B cell (primary cell): ENCODE measurements around the gene ADM2. TPM values are rescaled to one million over a fixed set of nuclear protein-coding genes. Genes with fewer than 3 reads are reported as not detected.

ENCODE experiments used
- ATAC-seq: fragments of 200-7000 bp; cut with Tn5 transposase; one replicate; pipeline ENCODE4 v1.10.0; 2021; ENCODE audit warnings: low read depth, mild to moderate bottlenecking, moderate number of reproducible peaks, moderate library complexity
- CTCF ChIA-PET: fragments of 350-600 bp; sonication (Branson Sonifier 250); formaldehyde crosslinking; loops from one replicate; lab custom pipeline; 2021; ENCODE audit warnings: antibody characterized with exemption, inconsistent platforms; lab: Charles Lee
- POLR2A ChIA-PET: fragments of 350-600 bp; sonication (Branson Sonifier 250); formaldehyde crosslinking; loops from one replicate; lab custom pipeline; 2021; ENCODE audit warnings: antibody characterized with exemption; lab: Charles Lee
- DNase-seq: peaks from one replicate; pipeline ENCODE4 v3.0.0; 2013
- H2AFZ ChIP-seq: 2 replicates; pipeline ENCODE4 v1.6.1; 2012; ENCODE audit warnings: mild to moderate bottlenecking, low read depth, low read length; ENCODE audit not compliant: insufficient read depth, poor library complexity, severe bottlenecking
- H3K27ac ChIP-seq, 2 donors: 1 replicate in 1 of 2; 2 replicates in 1 of 2; pipeline ENCODE4 v1.5.1; 2012 to 2013; ENCODE audit warnings: low read length in 2 of 2, mild to moderate bottlenecking in 2 of 2, moderate library complexity in 1 of 2
- H3K27me3 ChIP-seq, 4 experiments: fragments of 200-600 bp in 1 of 4; sonication (generic) in 1 of 4; replicated peaks in 1 of 4; 1 replicate in 2 of 4; 2 replicates in 2 of 4; pipeline versions ENCODE4 v1.6.1 to v1.7.0; 2013 to 2016; ENCODE audit warnings: low read length in 3 of 4, mild to moderate bottlenecking in 2 of 4, mixed read lengths in 1 of 4, moderate library complexity in 1 of 4; ENCODE audit not compliant: insufficient read depth in 4 of 4, control insufficient read depth in 3 of 4; ENCODE audit errors: control extremely low read depth in 1 of 4
- H3K36me3 ChIP-seq, 2 experiments: replicated peaks in 1 of 2; 1 replicate in 1 of 2; 2 replicates in 1 of 2; pipeline versions ENCODE4 v1.6.1 to v1.7.1; 2013; ENCODE audit warnings: low read length in 1 of 2; ENCODE audit not compliant: insufficient read depth in 2 of 2, control insufficient read depth in 1 of 2; ENCODE audit errors: control extremely low read depth in 1 of 2, extremely low read depth in 1 of 2
- H3K4me1 ChIP-seq, 2 donors: fragments of 200-600 bp in 1 of 2; sonication (generic) in 1 of 2; 1 replicate in 1 of 2; 2 replicates in 1 of 2; pipeline versions ENCODE4 v1.5.1 to v1.6.1; 2013 to 2017; ENCODE audit warnings: low read length in 2 of 2; ENCODE audit not compliant: control insufficient read depth in 2 of 2, insufficient read depth in 2 of 2
- H3K4me2 ChIP-seq: replicated peaks from 2 replicates; pipeline ENCODE3; 2012; ENCODE audit warnings: mild to moderate bottlenecking, low read depth, low read length; ENCODE audit not compliant: poor library complexity, severe bottlenecking
- H3K4me3 ChIP-seq, 5 experiments: fragments of 200-600 bp in 1 of 5; sonication (generic) in 1 of 5; 1 replicate in 3 of 5; 2 replicates in 2 of 5; pipeline versions ENCODE4 v1.5.1 to v1.7.0; 2011 to 2016; ENCODE audit warnings: low read length in 4 of 5, mild to moderate bottlenecking in 4 of 5, low read depth in 2 of 5, control low read depth in 1 of 5, moderate library complexity in 1 of 5; ENCODE audit not compliant: insufficient read depth in 1 of 5; ENCODE audit errors: control extremely low read depth in 1 of 5, extremely low read depth in 1 of 5
- H3K79me2 ChIP-seq: fragments of 200-600 bp; sonication (generic); one replicate; pipeline ENCODE4 v1.6.0; 2016; ENCODE audit warnings: low read length; ENCODE audit not compliant: control insufficient read depth, insufficient read depth
- H3K9ac ChIP-seq: fragments of 200-600 bp; sonication (generic); 2 replicates; pipeline ENCODE4 v1.6.1; 2017; ENCODE audit warnings: mild to moderate bottlenecking, low read length, moderate library complexity
- H3K9me3 ChIP-seq, 3 donors: one replicate each; pipeline versions ENCODE4 v1.6.1 to v1.7.1; 2013; ENCODE audit warnings: low read length in 2 of 3; ENCODE audit not compliant: control insufficient read depth in 2 of 3, insufficient read depth in 1 of 3; ENCODE audit errors: control extremely low read depth in 1 of 3
- H4K20me1 ChIP-seq: 2 replicates; pipeline ENCODE4 v1.6.0; 2012; ENCODE audit warnings: mild to moderate bottlenecking, low read length; ENCODE audit not compliant: insufficient read depth, control insufficient read depth, poor library complexity, severe bottlenecking
- H3K27ac Mint-ChIP-seq: one replicate; pipeline ENCODE4 v1.8.0; 2021; ENCODE audit warnings: mixed read lengths
- H3K27me3 Mint-ChIP-seq: one replicate; pipeline ENCODE4 v1.8.0; 2021; ENCODE audit warnings: mixed read lengths
- H3K4me1 Mint-ChIP-seq: one replicate; pipeline ENCODE4 v1.8.0; 2021; ENCODE audit warnings: mixed read lengths
- H3K4me3 Mint-ChIP-seq: one replicate; pipeline ENCODE4 v1.8.0; 2021; ENCODE audit warnings: mixed read lengths
- H3K9me3 Mint-ChIP-seq: one replicate; pipeline ENCODE4 v1.8.0; 2022; ENCODE audit warnings: mixed read lengths; ENCODE audit not compliant: insufficient read depth
- EZH2 ChIP-seq: IDR thresholded peaks from 2 replicates; pipeline ENCODE4 v1.6.1; 2012; ENCODE audit warnings: borderline replicate concordance, low read depth, mild to moderate bottlenecking, moderate library complexity, low read length; ENCODE audit not compliant: insufficient read depth, poor library complexity, severe bottlenecking
- whole genome bisulfite sequencing: methylation state at CpG from one replicate; pipeline ENCODE4 v1.1.5; 2013; ENCODE audit warnings: missing lambda C conversion rate; ENCODE audit not compliant: insufficient coverage; 5-methylcytosine and 5-hydroxymethylcytosine counted together
- intact Hi-C: fragments of 100-400 bp; cut with micrococcal nuclease; formaldehyde crosslinking; loops from one replicate; pipeline ENCODE4 v1.10.0; 2022
- polyA plus RNA-seq: library from polyadenylated mRNA; depleted of rRNA; stranded (reverse); fragments of >200 nt; gene quantifications from 2 replicates; pipeline ENCODE4 v1.2.3, GENCODE V29; 2012
- total RNA-seq, 2 donors: library from RNA; stranded (reverse); fragments of 120-200 nt in 1 of 2; gene quantifications; 1 replicate in 1 of 2; 2 replicates in 1 of 2; pipeline versions ENCODE4 v1.2.3 to v1.2.4, GENCODE V29; 2013 to 2022
- TF ChIP-seq, protein P1 (sequence below): fragments of 200-600 bp; IDR thresholded peaks from one replicate; pipeline ENCODE4 v1.8.0; 2022; ENCODE audit warnings: antibody characterized with exemption, mild to moderate bottlenecking

Gene ADM2
- total and polyA plus RNA-seq, 2 donors (not counting 1 experiment from before 2014, with no cell fraction given): 0.67 to 3.7 TPM

- H3K27me3 ChIP-seq: no peaks in the 10 kb centered on the region
- Mint-ChIP-seq H3K9me3 (no peaks in the 10 kb centered on the region), H3K4me1 (peaks cover 4% of the 10 kb centered on the region), H3K27ac (no peak overlapping the region), H3K27me3 (no peaks in the 10 kb centered on the region), H3K4me3 (no peak overlapping the region)
- ChIA-PET POLR2A (interaction anchor here (0.5 to 1.2 kb wide), 6 partner anchors 26 to 257 kb away, joined by 3 to 11 read pairs (median 3); partner anchors contain the start of gene HDAC10), CTCF (interaction anchor here (0.7 to 5.4 kb wide), 43 partner anchors 10 to 259 kb away, joined by 3 to 42 read pairs (median 6); partner anchors contain the start of genes DENND6B, HDAC10, LMF2 and NCAPH2)
- TF ChIP-seq, protein P1, sequence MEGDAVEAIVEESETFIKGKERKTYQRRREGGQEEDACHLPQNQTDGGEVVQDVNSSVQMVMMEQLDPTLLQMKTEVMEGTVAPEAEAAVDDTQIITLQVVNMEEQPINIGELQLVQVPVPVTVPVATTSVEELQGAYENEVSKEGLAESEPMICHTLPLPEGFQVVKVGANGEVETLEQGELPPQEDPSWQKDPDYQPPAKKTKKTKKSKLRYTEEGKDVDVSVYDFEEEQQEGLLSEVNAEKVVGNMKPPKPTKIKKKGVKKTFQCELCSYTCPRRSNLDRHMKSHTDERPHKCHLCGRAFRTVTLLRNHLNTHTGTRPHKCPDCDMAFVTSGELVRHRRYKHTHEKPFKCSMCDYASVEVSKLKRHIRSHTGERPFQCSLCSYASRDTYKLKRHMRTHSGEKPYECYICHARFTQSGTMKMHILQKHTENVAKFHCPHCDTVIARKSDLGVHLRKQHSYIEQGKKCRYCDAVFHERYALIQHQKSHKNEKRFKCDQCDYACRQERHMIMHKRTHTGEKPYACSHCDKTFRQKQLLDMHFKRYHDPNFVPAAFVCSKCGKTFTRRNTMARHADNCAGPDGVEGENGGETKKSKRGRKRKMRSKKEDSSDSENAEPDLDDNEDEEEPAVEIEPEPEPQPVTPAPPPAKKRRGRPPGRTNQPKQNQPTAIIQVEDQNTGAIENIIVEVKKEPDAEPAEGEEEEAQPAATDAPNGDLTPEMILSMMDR: peak; percentile 73
- no peak for TF ChIP-seq EZH2
- H3K9ac ChIP-seq: no peak overlapping the region
- peaks cover 3 to 10% of the 10 kb centered on the region in 2 donors for H3K4me1 ChIP-seq
- peak; percentile 94 for ATAC-seq
- peak; percentile 80 for DNase-seq
- H3K79me2 ChIP-seq: no peaks in the 10 kb centered on the region
- H3K9me3 ChIP-seq: no peaks in the 10 kb centered on the region
- H3K4me3 ChIP-seq: no peak overlapping the region
- intact Hi-C loops: loop anchor here (1.0 to 2.0 kb wide), 5 partner anchors 28 to 257 kb away; no protein-coding TSS in a partner anchor
- H4K20me1 ChIP-seq: no peaks in the 10 kb centered on the region
- no peak overlapping the region for H3K4me2 ChIP-seq
- H3K36me3 ChIP-seq: peaks cover 0 to 13% of the 10 kb centered on the region in 2 experiments
- no peak overlapping the region for H2AFZ ChIP-seq
- H3K27ac ChIP-seq: no peak overlapping the region
- WGBS: 45% methylated on average over 8 of the region's 13 CpGs
These were observed 17.1 kb downstream of the ADM2 start for GRCh38 chr22:50498322-50498890.

DNA sequence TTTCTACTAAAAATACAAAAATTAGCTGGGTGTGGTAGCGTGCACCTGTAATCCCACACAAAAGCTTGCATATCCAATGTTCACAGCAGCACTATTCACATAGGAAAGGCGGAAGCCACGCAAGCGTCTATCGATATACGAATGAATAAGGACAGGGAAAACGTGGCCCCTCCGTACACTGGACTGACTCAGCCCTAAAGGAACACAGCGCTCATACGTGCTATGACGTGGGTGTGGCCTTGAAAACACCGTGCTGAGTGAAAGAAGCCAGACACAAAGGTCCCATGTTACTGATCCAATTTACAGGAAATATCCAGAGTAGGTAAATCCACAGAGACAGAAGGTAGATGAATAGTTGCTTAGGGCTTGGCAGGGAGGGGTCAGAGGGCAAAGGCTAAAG, 19.1 kb downstream of the ADM2 start:
- H4K20me1 ChIP-seq: peaks cover 10% of the 10 kb centered on the region
- TF ChIP-seq EZH2: no peak
- TF ChIP-seq, protein P1: no peak
- H3K4me2 ChIP-seq: no peak overlapping the region
- H2AFZ ChIP-seq: no peak overlapping the region
- H3K9ac ChIP-seq: no peak overlapping the region
- no peak overlapping the region for H3K27ac Mint-ChIP-seq
- H3K27me3 ChIP-seq: no peaks in the 10 kb centered on the region
- intact Hi-C loops: no loop called here
- POLR2A ChIA-PET: interaction anchor here (0.7 kb wide), 1 partner anchor 50 kb away, joined by 3 read pairs; no protein-coding TSS in a partner anchor
- H3K4me1 ChIP-seq: peaks cover 3 to 10% of the 10 kb centered on the region in 2 donors
- H3K4me3 ChIP-seq: no peak overlapping the region
- DNase-seq (peak; percentile 8), ATAC-seq (no peak)
- no peaks in the 10 kb centered on the region for H3K9me3 Mint-ChIP-seq
- 100% methylated on average over 11 of the region's 12 CpGs for WGBS
- H3K4me1 Mint-ChIP-seq: peaks cover 4% of the 10 kb centered on the region
- H3K9me3 ChIP-seq: no peaks in the 10 kb centered on the region
- peaks cover 0 to 24% of the 10 kb centered on the region in 2 experiments for H3K36me3 ChIP-seq
- H3K4me3 Mint-ChIP-seq: no peak overlapping the region
- CTCF ChIA-PET: interaction anchor here (0.8 to 4.6 kb wide), 5 partner anchors 10 to 62 kb away, joined by 4 to 40 read pairs (median 9); partner anchors contain the start of genes SCO2 and SYCE3
- no peaks in the 10 kb centered on the region for H3K27me3 Mint-ChIP-seq
- H3K27ac ChIP-seq: no peak overlapping the region
- H3K79me2 ChIP-seq: peaks cover 6% of the 10 kb centered on the region
